Retinal pigment epithelial cell (primary cell): ENCODE measurements around the gene NUP54.

Source experiments
- DNase-seq: peaks from one replicate; pipeline ENCODE4 v3.0.0-alpha.2; 2010; ENCODE audit warnings: low read depth
- H3K4me3 ChIP-seq: 2 replicates; pipeline ENCODE4 v1.5.1; 2011; ENCODE audit warnings: mild to moderate bottlenecking, low read length, control low read depth, moderate library complexity
- CTCF ChIP-seq: conservative IDR thresholded peaks from 2 replicates; pipeline ENCODE4 v1.5.1; 2011; ENCODE audit warnings: low read depth, low read length, control low read depth, inconsistent platforms

NUP54 gene

GRCh38 chr4:76188557-76188956 is 40.4 kb upstream of the NUP54 start:
- no peak for TF ChIP-seq CTCF
- no peak overlapping the region for H3K4me3 ChIP-seq
- DNase-seq, result no peak

GRCh38 chr4:76188149-76188548 is 40.0 kb upstream of the NUP54 start:
- no peak for DNase-seq
- TF ChIP-seq CTCF, result no peak
- H3K4me3 ChIP-seq, result no peak overlapping the region

GRCh38 chr4:76187152-76187551 is 39.0 kb upstream of the NUP54 start:
- TF ChIP-seq CTCF, result no peak
- no peak for DNase-seq
- H3K4me3 ChIP-seq, result no peak overlapping the region

- no peak for TF ChIP-seq CTCF
- H3K4me3 ChIP-seq, result no peak overlapping the region
- no peak for DNase-seq
These were observed 34.3 kb upstream of the NUP54 start for GRCh38 chr4:76182463-76182862.

GRCh38 chr4:76179398-76180318 is 31.5 kb upstream of the NUP54 start:
- TF ChIP-seq CTCF, result peak; percentile 88

GRCh38 chr4:76178296-76178695 is 30.1 kb upstream of the NUP54 start:
- H3K4me3 ChIP-seq, result no peak overlapping the region
- no peak for DNase-seq
- no peak for TF ChIP-seq CTCF

More at GRCh38 chr4:76179398-76180318, 31.5 kb upstream of the NUP54 start:
- peak; percentile 28 for DNase-seq
- H3K4me3 ChIP-seq, result no peak overlapping the region

- TF ChIP-seq CTCF, result no peak
- no peak for DNase-seq
- no peak overlapping the region for H3K4me3 ChIP-seq
These were observed 29.5 kb upstream of the NUP54 start for GRCh38 chr4:76177709-76178108.
